ENCODE data around the gene CHN1. TPM values are rescaled to one million over a fixed set of nuclear protein-coding genes. Genes with fewer than 3 reads are reported as not detected.

The CHN1 gene
- polyA plus RNA-seq, 1 of the 3 experiments (the other 2 are of a cell fraction) = 31.6 TPM

GRCh38 chr2:175008801-175009495 lies 3.8 kb upstream of the CHN1 start:
- no peak for TF ChIP-seq POLR2AphosphoS5 (IDR thresholded peaks at IDR 0.05; ENCODE audit: low read depth, low read length)
- no peak overlapping the region for H3K9ac ChIP-seq
- no peaks in the 10 kb centered on the region for H4K20me1 ChIP-seq (ENCODE audit: insufficient read depth)
- no peaks in the 10 kb centered on the region for H3K9me3 ChIP-seq
- H3K9me2 ChIP-seq = no peaks in the 10 kb centered on the region
- no peaks in the 10 kb centered on the region for H3K27me3 ChIP-seq (ENCODE audit: insufficient read depth)
- peaks cover under 1% of the 10 kb centered on the region; the same call in 1 of the 2 replicates for H3K79me2 ChIP-seq (ENCODE audit: insufficient read depth)
- 83% methylated on average over 3 of the region's 3 CpGs for WGBS (ENCODE audit: low lambda C conversion rate)
- ChIA-PET CTCF (interaction anchor here (0.6 to 2.2 kb wide), 7 partner anchors 18 to 1089 kb away, joined by 3 to 8 read pairs (median 3); no protein-coding TSS in a partner anchor), POLR2A (no interaction called here)
- peaks cover 6% of the 10 kb centered on the region for H3F3A ChIP-seq (replicated peaks; ENCODE audit: insufficient read depth)
- DNase-seq = no peak
- no peaks in the 10 kb centered on the region for H3K36me3 ChIP-seq (replicated peaks in 1 of 2; ENCODE audit: control insufficient read depth in 1 of 2, insufficient read depth in 2 of 2, low read length in 1 of 2)
- no peak overlapping the region for H3K4me3 ChIP-seq (ENCODE audit: low read depth in 2 of 2, low read length in 1 of 2)
- H3K4me1 ChIP-seq (ENCODE audit: control insufficient read depth in 1 of 2, insufficient read depth in 2 of 2, low read depth in 1 of 2, low read length in 1 of 2) = peaks cover 0 to 14% of the 10 kb centered on the region in 2 experiments; a peak in 3 of 4 replicates
- H2AFZ ChIP-seq (ENCODE audit: low read depth) = no peak overlapping the region
- no peak overlapping the region for H3K27ac ChIP-seq (ENCODE audit: low read depth in 2 of 2, low read length in 1 of 2)
- H3K4me2 ChIP-seq = no peak overlapping the region

DNA sequence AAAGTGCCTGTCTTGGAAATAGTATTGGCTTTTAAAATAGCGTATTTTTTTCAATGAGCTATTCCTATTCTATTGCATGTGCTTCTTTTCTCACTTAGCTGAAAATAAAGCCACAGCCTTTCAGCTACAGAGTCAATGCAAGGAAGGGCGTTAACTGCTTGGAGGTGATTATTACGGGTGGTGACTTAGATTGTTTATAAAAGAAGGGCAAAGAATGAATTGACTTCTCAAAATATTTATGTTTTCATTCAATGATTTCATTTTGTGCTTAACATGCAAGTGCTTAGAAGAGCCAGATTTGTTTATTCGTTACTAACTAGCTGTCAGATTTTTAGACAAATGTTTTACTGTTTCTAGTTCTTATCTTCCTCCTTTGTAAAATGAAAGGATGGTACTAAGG lies 2.8 kb upstream of the CHN1 start:
- Histone ChIP-seq H3K79me2 (ENCODE audit: insufficient read depth) (peaks cover 10% of the 10 kb centered on the region; the same call in 1 of the 2 replicates), H3K36me3 (replicated peaks in 1 of 2; ENCODE audit: control insufficient read depth in 1 of 2, insufficient read depth in 2 of 2, low read length in 1 of 2) (no peaks in the 10 kb centered on the region), H3F3A (replicated peaks; ENCODE audit: insufficient read depth) (peaks cover 6% of the 10 kb centered on the region), H3K4me1 (ENCODE audit: control insufficient read depth in 1 of 2, insufficient read depth in 2 of 2, low read depth in 1 of 2, low read length in 1 of 2) (peaks cover 0 to 20% of the 10 kb centered on the region in 2 experiments), H3K27me3 (ENCODE audit: insufficient read depth) (no peaks in the 10 kb centered on the region), H3K4me3 (ENCODE audit: low read depth in 2 of 2, low read length in 1 of 2) (no peak overlapping the region), H3K9ac (no peak overlapping the region), H4K20me1 (ENCODE audit: insufficient read depth) (no peaks in the 10 kb centered on the region), H3K9me3 (no peaks in the 10 kb centered on the region), H3K27ac (ENCODE audit: low read depth in 2 of 2, low read length in 1 of 2) (no peak overlapping the region; a peak in 1 of 4 replicates), H3K9me2 (no peaks in the 10 kb centered on the region), H2AFZ (ENCODE audit: low read depth) (no peak overlapping the region), H3K4me2 (no peak overlapping the region)
- 79% methylated on average over 4 of the region's 4 CpGs for WGBS (ENCODE audit: low lambda C conversion rate)
- TF ChIP-seq, protein P1, sequence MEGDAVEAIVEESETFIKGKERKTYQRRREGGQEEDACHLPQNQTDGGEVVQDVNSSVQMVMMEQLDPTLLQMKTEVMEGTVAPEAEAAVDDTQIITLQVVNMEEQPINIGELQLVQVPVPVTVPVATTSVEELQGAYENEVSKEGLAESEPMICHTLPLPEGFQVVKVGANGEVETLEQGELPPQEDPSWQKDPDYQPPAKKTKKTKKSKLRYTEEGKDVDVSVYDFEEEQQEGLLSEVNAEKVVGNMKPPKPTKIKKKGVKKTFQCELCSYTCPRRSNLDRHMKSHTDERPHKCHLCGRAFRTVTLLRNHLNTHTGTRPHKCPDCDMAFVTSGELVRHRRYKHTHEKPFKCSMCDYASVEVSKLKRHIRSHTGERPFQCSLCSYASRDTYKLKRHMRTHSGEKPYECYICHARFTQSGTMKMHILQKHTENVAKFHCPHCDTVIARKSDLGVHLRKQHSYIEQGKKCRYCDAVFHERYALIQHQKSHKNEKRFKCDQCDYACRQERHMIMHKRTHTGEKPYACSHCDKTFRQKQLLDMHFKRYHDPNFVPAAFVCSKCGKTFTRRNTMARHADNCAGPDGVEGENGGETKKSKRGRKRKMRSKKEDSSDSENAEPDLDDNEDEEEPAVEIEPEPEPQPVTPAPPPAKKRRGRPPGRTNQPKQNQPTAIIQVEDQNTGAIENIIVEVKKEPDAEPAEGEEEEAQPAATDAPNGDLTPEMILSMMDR (IDR thresholded peaks at IDR 0.05) = no peak
- TF ChIP-seq ELF1 (IDR thresholded peaks at IDR 0.05) = no peak
- TF ChIP-seq RAD21 (IDR thresholded peaks at IDR 0.05; ENCODE audit: low read length) = no peak
- no peak for TF ChIP-seq SIN3A (IDR thresholded peaks at IDR 0.05; ENCODE audit: borderline replicate concordance, low read depth, low read length)
- TF ChIP-seq SMC3 (IDR thresholded peaks at IDR 0.05; ENCODE audit: low read depth, low read length) = no peak
- no peak for TF ChIP-seq TCF12 (IDR thresholded peaks at IDR 0.05)
- TF ChIP-seq RCOR1 (IDR thresholded peaks at IDR 0.05; ENCODE audit: low read length) = no peak
- TF ChIP-seq IRF3 (IDR thresholded peaks at IDR 0.05; ENCODE audit: low read depth, low read length) = no peak
- TF ChIP-seq POLR2AphosphoS5 (IDR thresholded peaks at IDR 0.05; ENCODE audit: low read depth, low read length) = no peak
- TF ChIP-seq, protein P2, sequence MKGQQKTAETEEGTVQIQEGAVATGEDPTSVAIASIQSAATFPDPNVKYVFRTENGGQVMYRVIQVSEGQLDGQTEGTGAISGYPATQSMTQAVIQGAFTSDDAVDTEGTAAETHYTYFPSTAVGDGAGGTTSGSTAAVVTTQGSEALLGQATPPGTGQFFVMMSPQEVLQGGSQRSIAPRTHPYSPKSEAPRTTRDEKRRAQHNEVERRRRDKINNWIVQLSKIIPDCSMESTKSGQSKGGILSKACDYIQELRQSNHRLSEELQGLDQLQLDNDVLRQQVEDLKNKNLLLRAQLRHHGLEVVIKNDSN (IDR thresholded peaks at IDR 0.05; ENCODE audit: borderline replicate concordance, low read depth) = no peak
- POLR2A ChIA-PET = no interaction called here
- DNase-seq = no peak
- CTCF ChIA-PET = interaction anchor here (1.0 to 2.2 kb wide), 5 partner anchors 17 to 1090 kb away, joined by 3 to 8 read pairs (median 5); no protein-coding TSS in a partner anchor
